Muscle layer of duodenum (tissue), 2 donors: Measurements from ENCODE around the gene PCBD1.

Source experiments
- H3K27ac ChIP-seq: one replicate; pipeline ENCODE4 v1.7.0; 2013; ENCODE audit warnings: mild to moderate bottlenecking, low read length
- H3K27me3 ChIP-seq: one replicate; pipeline ENCODE4 v1.7.0; 2013; ENCODE audit warnings: low read depth, mild to moderate bottlenecking, control low read depth, low read length
- H3K36me3 ChIP-seq, 2 donors: one replicate each; pipeline ENCODE4 v1.7.0; 2013; ENCODE audit warnings: low read length in 2 of 2, control low read depth in 1 of 2, mild to moderate bottlenecking in 1 of 2; ENCODE audit not compliant: insufficient read depth in 2 of 2, control insufficient read depth in 1 of 2
- H3K4me1 ChIP-seq, 2 donors: one replicate each; pipeline ENCODE4 v1.7.0; 2013; ENCODE audit warnings: low read length in 2 of 2, mild to moderate bottlenecking in 2 of 2, control low read depth in 1 of 2, moderate library complexity in 1 of 2; ENCODE audit not compliant: insufficient read depth in 2 of 2, control insufficient read depth in 1 of 2
- H3K4me3 ChIP-seq, 2 donors: one replicate each; pipeline ENCODE4 v1.7.0; 2013; ENCODE audit warnings: low read length in 2 of 2, low read depth in 1 of 2, mild to moderate bottlenecking in 1 of 2
- H3K9me3 ChIP-seq, 2 donors: one replicate each; pipeline ENCODE4 v1.7.0; 2013; ENCODE audit warnings: low read length in 2 of 2, control low read depth in 1 of 2, mild to moderate bottlenecking in 1 of 2; ENCODE audit not compliant: control insufficient read depth in 1 of 2
- donor health status: healthy.

The PCBD1 gene

DNA sequence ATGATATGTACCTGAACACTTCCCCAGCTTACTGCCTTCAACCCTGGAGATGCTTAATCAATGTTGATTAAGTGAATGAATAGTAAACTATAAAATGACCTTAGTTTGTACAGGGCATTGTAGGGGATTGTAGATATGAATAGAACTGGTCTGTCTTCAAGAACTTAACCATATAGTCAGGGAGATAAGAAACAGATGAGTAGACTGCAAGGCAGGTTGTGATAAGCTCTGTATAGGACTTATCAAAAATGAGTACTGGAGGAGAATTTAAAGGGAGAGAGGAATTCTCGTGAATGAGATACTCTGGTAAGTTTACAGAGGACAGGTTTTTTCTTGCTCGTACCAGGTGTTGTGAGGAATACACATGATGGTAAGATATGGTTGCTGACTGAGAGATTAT lies 45.0 kb downstream of the PCBD1 start:
- no peak overlapping the region for H3K4me3 ChIP-seq
- no peaks in the 10 kb centered on the region for H3K9me3 ChIP-seq
- H3K27me3 ChIP-seq, result no peaks in the 10 kb centered on the region
- no peak overlapping the region for H3K27ac ChIP-seq
- H3K4me1 ChIP-seq, result peaks cover 0 to 13% of the 10 kb centered on the region in 2 donors
- H3K36me3 ChIP-seq, result peaks cover 10% of the 10 kb centered on the region in 2 donors

- peaks cover 0 to 7% of the 10 kb centered on the region in 2 donors for H3K4me1 ChIP-seq
- H3K36me3 ChIP-seq, result peaks cover 8 to 12% of the 10 kb centered on the region in 2 donors
- H3K9me3 ChIP-seq, result no peaks in the 10 kb centered on the region
- no peaks in the 10 kb centered on the region for H3K27me3 ChIP-seq
- H3K4me3 ChIP-seq, result no peak overlapping the region
- no peak overlapping the region for H3K27ac ChIP-seq
These were observed 47.5 kb downstream of the PCBD1 start for GRCh38 chr10:70840836-70841235.

DNA sequence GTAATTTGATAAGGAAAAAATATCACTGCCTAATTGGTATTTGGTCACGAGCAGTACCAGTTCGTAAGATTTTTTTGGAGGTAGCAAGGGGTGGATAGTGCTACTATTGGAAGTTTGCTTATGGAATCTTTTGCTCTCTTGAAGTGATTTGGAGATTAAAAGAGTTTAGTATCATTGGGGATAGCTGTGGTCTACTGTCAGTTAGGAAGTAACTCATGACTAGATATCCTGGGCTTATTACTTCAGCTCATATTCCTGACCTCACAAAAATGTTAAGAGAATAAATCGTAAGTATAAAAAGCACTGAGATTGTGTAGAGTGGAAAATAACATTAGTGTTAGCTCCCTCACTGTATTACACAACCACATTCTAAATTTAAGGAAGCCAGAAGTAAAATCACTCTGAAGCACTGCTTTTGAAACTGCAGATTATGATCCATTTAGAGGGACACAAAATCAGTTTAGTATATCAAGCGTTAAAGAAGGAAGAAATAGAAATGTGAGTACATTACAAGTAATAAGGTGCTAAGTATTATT lies 50.0 kb downstream of the PCBD1 start:
- H3K4me3 ChIP-seq, result no peak overlapping the region
- no peaks in the 10 kb centered on the region for H3K9me3 ChIP-seq
- peaks cover 0 to 10% of the 10 kb centered on the region in 2 donors for H3K36me3 ChIP-seq
- H3K27ac ChIP-seq, result no peak overlapping the region
- H3K27me3 ChIP-seq, result no peaks in the 10 kb centered on the region
- no peaks in the 10 kb centered on the region for H3K4me1 ChIP-seq

DNA sequence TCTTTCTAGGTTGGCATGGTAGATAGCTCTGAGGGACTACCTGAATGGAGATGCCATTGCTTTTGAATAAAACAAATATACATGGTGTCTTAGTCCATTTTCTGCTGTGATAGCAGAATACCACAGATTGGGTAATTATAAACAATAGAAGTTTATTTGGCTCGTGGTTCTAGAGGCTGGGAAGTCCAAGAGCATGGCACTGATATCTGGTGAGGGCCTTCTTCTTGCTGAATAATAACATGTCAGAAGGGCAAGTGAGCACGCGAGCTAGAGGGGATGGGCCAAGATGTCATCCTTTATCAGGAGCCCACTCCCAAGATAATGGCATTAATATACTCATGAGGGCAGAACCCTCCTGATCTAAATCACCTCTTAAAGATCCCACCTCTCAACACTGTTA lies 50.7 kb downstream of the PCBD1 start:
- no peaks in the 10 kb centered on the region for H3K9me3 ChIP-seq
- no peaks in the 10 kb centered on the region for H3K27me3 ChIP-seq
- H3K36me3 ChIP-seq, result peaks cover 0 to 10% of the 10 kb centered on the region in 2 donors
- no peaks in the 10 kb centered on the region for H3K4me1 ChIP-seq
- H3K4me3 ChIP-seq, result no peak overlapping the region
- no peak overlapping the region for H3K27ac ChIP-seq

DNA sequence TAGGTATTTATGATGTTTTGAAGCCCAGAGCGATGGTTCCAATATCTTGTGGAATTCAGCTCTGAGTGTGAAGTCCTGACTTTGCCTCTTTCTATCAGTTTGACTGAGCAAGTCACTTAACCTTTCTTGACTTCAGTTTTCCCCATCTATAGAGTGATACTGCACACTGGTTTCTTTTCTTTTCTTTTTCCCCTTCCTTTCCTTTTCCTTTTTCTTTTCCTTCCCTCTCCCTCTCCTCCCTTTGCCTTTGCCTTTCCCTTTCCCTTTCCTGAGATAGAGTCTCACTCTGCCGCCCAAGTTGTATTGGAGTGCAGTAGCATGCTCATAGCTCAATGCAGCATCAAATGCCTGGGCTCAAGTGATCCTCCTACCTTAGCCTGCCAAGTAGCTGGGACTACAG lies 52.0 kb downstream of the PCBD1 start:
- no peaks in the 10 kb centered on the region for H3K27me3 ChIP-seq
- no peaks in the 10 kb centered on the region for H3K9me3 ChIP-seq
- H3K27ac ChIP-seq, result no peak overlapping the region

GRCh38 chr10:70834441-70835151 lies 53.8 kb downstream of the PCBD1 start:
- H3K27ac ChIP-seq, result no peak overlapping the region
- peaks cover 0 to 5% of the 10 kb centered on the region in 2 donors for H3K36me3 ChIP-seq
- H3K27me3 ChIP-seq, result no peaks in the 10 kb centered on the region
- no peak overlapping the region for H3K4me3 ChIP-seq
- no peaks in the 10 kb centered on the region for H3K4me1 ChIP-seq
- H3K9me3 ChIP-seq, result no peaks in the 10 kb centered on the region

More for the DNA sequence above, 52.0 kb downstream of the PCBD1 start:
- Histone ChIP-seq H3K36me3 (peaks cover 0 to 10% of the 10 kb centered on the region in 2 donors), H3K4me3 (no peak overlapping the region), H3K4me1 (no peaks in the 10 kb centered on the region)

- no peaks in the 10 kb centered on the region for H3K27me3 ChIP-seq
- no peaks in the 10 kb centered on the region for H3K9me3 ChIP-seq
- no peaks in the 10 kb centered on the region for H3K4me1 ChIP-seq
- H3K27ac ChIP-seq, result no peak overlapping the region
- H3K36me3 ChIP-seq, result peaks cover 0 to 5% of the 10 kb centered on the region in 2 donors
- H3K4me3 ChIP-seq, result no peak overlapping the region
These were observed 54.3 kb downstream of the PCBD1 start for GRCh38 chr10:70834021-70834420.

GRCh38 chr10:70833601-70834000 lies 54.8 kb downstream of the PCBD1 start:
- no peaks in the 10 kb centered on the region for H3K4me1 ChIP-seq
- H3K36me3 ChIP-seq, result peaks cover 0 to 5% of the 10 kb centered on the region in 2 donors
- no peaks in the 10 kb centered on the region for H3K9me3 ChIP-seq
- H3K27me3 ChIP-seq, result no peaks in the 10 kb centered on the region
- no peak overlapping the region for H3K27ac ChIP-seq
- H3K4me3 ChIP-seq, result no peak overlapping the region
